AG04449 (cell line): ENCODE measurements around the gene ADCY7.

Source experiments
- CTCF ChIA-PET: fragments of 350-600 bp; formaldehyde crosslinking; extraction: SDS; loops from one replicate; lab custom pipeline; 2021; ENCODE audit warnings: antibody characterized with exemption; lab: Yijun Ruan, JAX
- POLR2A ChIA-PET: fragments of 400-600, 350-600 bp; formaldehyde crosslinking; extraction: SDS; loops from one replicate; lab custom pipeline; 2020; ENCODE audit warnings: antibody characterized with exemption, inconsistent platforms; lab: Yijun Ruan, JAX
- DNase-seq: peaks from one replicate; pipeline ENCODE4 v3.0.0-alpha.2; 2010; ENCODE audit warnings: low read depth, low spot score
- H3K4me3 ChIP-seq: 2 replicates; pipeline ENCODE4 v1.5.1; 2011; ENCODE audit warnings: low read depth, mild to moderate bottlenecking, control low read depth, low read length
- CTCF ChIP-seq: IDR thresholded peaks from one replicate; pipeline ENCODE4 v1.5.1; 2011; ENCODE audit warnings: mild to moderate bottlenecking, moderate library complexity, low read length, control low read depth, inconsistent platforms; ENCODE audit not compliant: insufficient read depth; ENCODE audit errors: missing control alignments

Gene ADCY7

GRCh38 chr16:50293994-50294855 is 27.9 kb downstream of the ADCY7 start:
- DNase-seq = no peak
- CTCF ChIA-PET = interaction anchor here (1.8 kb wide), 1 partner anchor 13 kb away, joined by 4 read pairs; no protein-coding TSS in a partner anchor
- H3K4me3 ChIP-seq = no peak overlapping the region
- POLR2A ChIA-PET = no interaction called here
- no peak for TF ChIP-seq CTCF

GRCh38 chr16:50294955-50295354 is 28.6 kb downstream of the ADCY7 start:
- POLR2A ChIA-PET = no interaction called here

GRCh38 chr16:50295541-50296132 is 29.3 kb downstream of the ADCY7 start:
- no peak for DNase-seq
- ChIA-PET POLR2A (no interaction called here), CTCF (interaction anchor here (0.6 to 1.2 kb wide), 2 partner anchors 20 to 271 kb away, joined by 3 read pairs; partner anchors contain the start of gene CNEP1R1)
- H3K4me3 ChIP-seq = no peak overlapping the region
- TF ChIP-seq CTCF = no peak

More at GRCh38 chr16:50294955-50295354, 28.6 kb downstream of the ADCY7 start:
- no peak for DNase-seq
- TF ChIP-seq CTCF = no peak
- no peak overlapping the region for H3K4me3 ChIP-seq
- CTCF ChIA-PET = interaction anchor here (0.6 to 1.8 kb wide), 2 partner anchors 14 to 270 kb away, joined by 3 to 4 read pairs; partner anchors contain the start of gene CNEP1R1

- TF ChIP-seq CTCF = no peak
- ChIA-PET POLR2A (no interaction called here), CTCF (interaction anchor here (1.2 kb wide), 1 partner anchor 22 kb away, joined by 3 read pairs; no protein-coding TSS in a partner anchor)
- no peak overlapping the region for H3K4me3 ChIP-seq
- DNase-seq = no peak
Observed at GRCh38 chr16:50296807-50297206, 30.5 kb downstream of the ADCY7 start.

GRCh38 chr16:50297301-50298074 is 31.1 kb downstream of the ADCY7 start:
- ChIA-PET CTCF (no interaction called here), POLR2A (no interaction called here)
- no peak for DNase-seq
- H3K4me3 ChIP-seq = no peak overlapping the region
- no peak for TF ChIP-seq CTCF
